ENCODE data around the gene NME3.

Gene NME3

GRCh38 chr16:1780677-1781072 lies 9.3 kb upstream of the NME3 start:
- DNase-seq (ENCODE audit: low spot score): no peak

- no peak for DNase-seq (ENCODE audit: low spot score)
Measured at GRCh38 chr16:1779741-1780676, 8.7 kb upstream of the NME3 start.

- DNase-seq (ENCODE audit: low spot score): no peak
Measured at GRCh38 chr16:1779234-1779701, 7.9 kb upstream of the NME3 start.

- DNase-seq (ENCODE audit: low spot score): no peak
Measured at GRCh38 chr16:1778200-1779179, 7.1 kb upstream of the NME3 start.

- no peak for DNase-seq (ENCODE audit: low spot score)
Measured at GRCh38 chr16:1777375-1778199, 6.2 kb upstream of the NME3 start.

GRCh38 chr16:1776991-1777374 lies 5.6 kb upstream of the NME3 start:
- no peak for DNase-seq (ENCODE audit: low spot score)

- DNase-seq (ENCODE audit: low spot score): no peak
Measured at GRCh38 chr16:1776672-1776955, 5.3 kb upstream of the NME3 start.

- no peak for DNase-seq (ENCODE audit: low spot score)
Measured at GRCh38 chr16:1775846-1776671, 4.7 kb upstream of the NME3 start.

- DNase-seq (ENCODE audit: low spot score): no peak
Measured at GRCh38 chr16:1775006-1775845, 3.9 kb upstream of the NME3 start.

- DNase-seq (ENCODE audit: low spot score): no peak
Measured at GRCh38 chr16:1774448-1774780, 3.1 kb upstream of the NME3 start.

- DNase-seq (ENCODE audit: low spot score): no peak
Measured at GRCh38 chr16:1773703-1774447, 2.5 kb upstream of the NME3 start.

GRCh38 chr16:1772908-1773702 lies 1.8 kb upstream of the NME3 start, which contains the start of gene MRPS34:
Gene MRPS34, minus strand, starts transcription at chr16:1773134. Its CDS starts 15 bp downstream, at chr16:1773119.
- DNase-seq (ENCODE audit: low spot score): peak; percentile 82

- no peak for DNase-seq (ENCODE audit: low spot score)
Measured at GRCh38 chr16:1772362-1772907, 1.1 kb upstream of the NME3 start, which contains the start of gene EME2. Gene EME2, plus strand, starts transcription at chr16:1772810. Its CDS starts 418 bp downstream, at chr16:1773228.

- no peak for DNase-seq (ENCODE audit: low spot score)
Measured at GRCh38 chr16:1771864-1772361, 570 bp upstream of the NME3 start.

- DNase-seq (ENCODE audit: low spot score): peak; percentile 77
Measured at GRCh38 chr16:1770328-1771187, 785 bp downstream of the NME3 start.

GRCh38 chr16:1769402-1770300 lies 1.7 kb downstream of the NME3 start:
- DNase-seq (ENCODE audit: low spot score): no peak
